Measurements from ENCODE around the gene FRMD4B. TPM values are rescaled to one million over a fixed set of nuclear protein-coding genes. Genes with fewer than 3 reads are reported as not detected.

Gene FRMD4B
- total and polyA plus RNA-seq, 4 donors: 16.6 to 96.4 (median 39.0) TPM

- TF ChIP-seq CTCF (IDR thresholded peaks at IDR 0.05; ENCODE audit: control extremely low read depth, extremely low read depth): no peak
- H3K4me3 ChIP-seq: no peak overlapping the region
- no peaks in the 10 kb centered on the region for H3K9me3 ChIP-seq (ENCODE audit: control insufficient read depth in 4 of 4, insufficient read depth in 3 of 4, low read length in 3 of 4)
- no peak for ATAC-seq (ENCODE audit: insufficient read depth, low FRiP score)
- 65 to 67% methylated on average over 6 of the region's 6 CpGs for WGBS, 2 donors
- H3K27me3 ChIP-seq (ENCODE audit: control insufficient read depth in 3 of 3, insufficient read depth in 3 of 3, low read length in 2 of 3): no peaks in the 10 kb centered on the region
- no peak overlapping the region for H3K9ac ChIP-seq (ENCODE audit: insufficient read depth in 1 of 2, low read length in 2 of 2)
- no peak overlapping the region for H3K27ac ChIP-seq (ENCODE audit: low read depth in 1 of 2, low read length in 1 of 2)
- no peak for DNase-seq
- peaks cover 0 to 19% (median 2%) of the 10 kb centered on the region in 5 donors for H3K4me1 ChIP-seq (ENCODE audit: control insufficient read depth in 5 of 5, insufficient read depth in 5 of 5, low read length in 5 of 5)
- H3K36me3 ChIP-seq (ENCODE audit: control insufficient read depth in 4 of 4, insufficient read depth in 4 of 4, low read length in 4 of 4): peaks cover 0 to 31% (median 12%) of the 10 kb centered on the region in 4 donors
These were observed 185.9 kb downstream of the FRMD4B start for GRCh38 chr3:69199942-69200341.

- WGBS, 2 donors: 81 to 85% methylated on average over 8 of the region's 8 CpGs
- H3K9me3 ChIP-seq (ENCODE audit: control insufficient read depth in 4 of 4, insufficient read depth in 3 of 4, low read length in 3 of 4): no peaks in the 10 kb centered on the region
- H3K27me3 ChIP-seq (ENCODE audit: control insufficient read depth in 3 of 3, insufficient read depth in 3 of 3, low read length in 2 of 3): no peaks in the 10 kb centered on the region
- DNase-seq (no peak), ATAC-seq (ENCODE audit: insufficient read depth, low FRiP score) (no peak)
- no peak overlapping the region for H3K27ac ChIP-seq (ENCODE audit: low read depth in 1 of 2, low read length in 1 of 2)
- peaks cover 8 to 42% (median 19%) of the 10 kb centered on the region in 4 donors for H3K36me3 ChIP-seq (ENCODE audit: control insufficient read depth in 4 of 4, insufficient read depth in 4 of 4, low read length in 4 of 4)
- H3K9ac ChIP-seq (ENCODE audit: insufficient read depth in 1 of 2, low read length in 2 of 2): no peak overlapping the region
- TF ChIP-seq CTCF (IDR thresholded peaks at IDR 0.05; ENCODE audit: control extremely low read depth, extremely low read depth): no peak
- no peak overlapping the region for H3K4me3 ChIP-seq
- peaks cover 0 to 9% (median 2%) of the 10 kb centered on the region in 5 donors for H3K4me1 ChIP-seq (ENCODE audit: control insufficient read depth in 5 of 5, insufficient read depth in 5 of 5, low read length in 5 of 5)
These were observed 187.9 kb downstream of the FRMD4B start for GRCh38 chr3:69197922-69198530.

GRCh38 chr3:69197455-69197854 lies 188.4 kb downstream of the FRMD4B start:
- no peak overlapping the region for H3K27ac ChIP-seq (ENCODE audit: low read depth in 1 of 2, low read length in 1 of 2)

More at GRCh38 chr3:69197455-69197854, 188.4 kb downstream of the FRMD4B start:
- TF ChIP-seq CTCF (IDR thresholded peaks at IDR 0.05; ENCODE audit: control extremely low read depth, extremely low read depth): no peak
- H3K4me3 ChIP-seq: no peak overlapping the region
- no peaks in the 10 kb centered on the region for H3K27me3 ChIP-seq (ENCODE audit: control insufficient read depth in 3 of 3, insufficient read depth in 3 of 3, low read length in 2 of 3)
- no peaks in the 10 kb centered on the region for H3K9me3 ChIP-seq (ENCODE audit: control insufficient read depth in 4 of 4, insufficient read depth in 3 of 4, low read length in 3 of 4)
- ATAC-seq (ENCODE audit: insufficient read depth, low FRiP score) (no peak), DNase-seq (no peak)
- H3K9ac ChIP-seq (ENCODE audit: insufficient read depth in 1 of 2, low read length in 2 of 2): no peak overlapping the region
- peaks cover 0 to 9% (median 2%) of the 10 kb centered on the region in 5 donors for H3K4me1 ChIP-seq (ENCODE audit: control insufficient read depth in 5 of 5, insufficient read depth in 5 of 5, low read length in 5 of 5)
- WGBS, 2 donors: 58 to 68% methylated on average over 6 of the region's 6 CpGs
- H3K36me3 ChIP-seq (ENCODE audit: control insufficient read depth in 4 of 4, insufficient read depth in 4 of 4, low read length in 4 of 4): peaks cover 10 to 42% (median 22%) of the 10 kb centered on the region in 4 donors
